Gastroesophageal sphincter (tissue), 4 donors: ENCODE results near the gene RANBP3. TPM values are rescaled to one million over a fixed set of nuclear protein-coding genes. Genes with fewer than 3 reads are reported as not detected.

ENCODE experiments used
- ATAC-seq: fragments of 150-250 bp; one replicate; pipeline ENCODE4 v1.9.1; 2016; ENCODE audit warnings: mild to moderate bottlenecking, moderate library complexity
- H3K27ac ChIP-seq, 4 donors: fragments of 200-600 bp; sonication (generic) in 3 of 4; 1 replicate in 3 of 4; 2 replicates in 1 of 4; pipeline ENCODE4 v1.5.1; 2016 to 2019
- H3K27me3 ChIP-seq: fragments of 200-600 bp; sonication (generic); one replicate; pipeline ENCODE4 v1.5.1; 2019
- H3K36me3 ChIP-seq, 2 donors: fragments of 200-600 bp; sonication (generic); one replicate each; pipeline ENCODE4 v1.5.1; 2019; ENCODE audit warnings: control low read depth in 1 of 2
- H3K4me1 ChIP-seq, 3 donors: fragments of 200-600 bp; sonication (generic); 1 replicate in 2 of 3; 2 replicates in 1 of 3; pipeline ENCODE4 v1.5.1; 2016 to 2019; ENCODE audit warnings: control low read depth in 2 of 3
- H3K4me3 ChIP-seq, 2 donors: fragments of 200-600 bp; sonication (generic); one replicate each; pipeline ENCODE4 v1.5.1; 2019; ENCODE audit warnings: mild to moderate bottlenecking in 1 of 2, moderate library complexity in 1 of 2
- H3K9me3 ChIP-seq, 3 donors: fragments of 200-600 bp; sonication (generic); one replicate each; pipeline ENCODE4 v1.5.1; 2017 to 2019; ENCODE audit warnings: control low read depth in 2 of 3
- EP300 ChIP-seq: sonication (generic); formaldehyde crosslinking; IDR thresholded peaks from one replicate; pipeline ENCODE4 v1.6.1; 2017; ENCODE audit warnings: antibody characterized with exemption, mild to moderate bottlenecking
- POLR2A ChIP-seq, 2 donors: fragments of 450-650 bp; IDR thresholded peaks; one replicate each; pipeline ENCODE4 v1.6.1; 2017; ENCODE audit warnings: antibody characterized with exemption in 2 of 2, mild to moderate bottlenecking in 2 of 2, moderate library complexity in 1 of 2
- POLR2AphosphoS5 ChIP-seq: sonication (generic); formaldehyde crosslinking; IDR thresholded peaks from one replicate; pipeline ENCODE4 v1.6.1; 2017; ENCODE audit warnings: antibody characterized with exemption
- WGBS, 2 donors: methylation state at CpG; one replicate each; pipeline ENCODE4 v1.1.5; 2018; ENCODE audit warnings: low coverage in 1 of 2; 5-methylcytosine and 5-hydroxymethylcytosine counted together
- total RNA-seq, 4 donors: library from RNA; depleted of rRNA; stranded (reverse); fragments of >200 nt; gene quantifications; one replicate each; pipeline ENCODE4 v1.1.0, GENCODE V29; 2016
- TF ChIP-seq, protein P1 (sequence below), 4 experiments: fragments of 200-600 bp in 2 of 4; fragments of 450-650 bp in 2 of 4; sonication (generic) in 1 of 4; IDR thresholded peaks; one replicate each; pipeline ENCODE4 v1.5.1; 2017 to 2019; ENCODE audit warnings: antibody characterized with exemption in 4 of 4, mild to moderate bottlenecking in 2 of 4, moderate library complexity in 2 of 4

Gene RANBP3
- total RNA-seq, 4 donors from 2014 or later = 87.0 to 125 (median 104) TPM

DNA sequence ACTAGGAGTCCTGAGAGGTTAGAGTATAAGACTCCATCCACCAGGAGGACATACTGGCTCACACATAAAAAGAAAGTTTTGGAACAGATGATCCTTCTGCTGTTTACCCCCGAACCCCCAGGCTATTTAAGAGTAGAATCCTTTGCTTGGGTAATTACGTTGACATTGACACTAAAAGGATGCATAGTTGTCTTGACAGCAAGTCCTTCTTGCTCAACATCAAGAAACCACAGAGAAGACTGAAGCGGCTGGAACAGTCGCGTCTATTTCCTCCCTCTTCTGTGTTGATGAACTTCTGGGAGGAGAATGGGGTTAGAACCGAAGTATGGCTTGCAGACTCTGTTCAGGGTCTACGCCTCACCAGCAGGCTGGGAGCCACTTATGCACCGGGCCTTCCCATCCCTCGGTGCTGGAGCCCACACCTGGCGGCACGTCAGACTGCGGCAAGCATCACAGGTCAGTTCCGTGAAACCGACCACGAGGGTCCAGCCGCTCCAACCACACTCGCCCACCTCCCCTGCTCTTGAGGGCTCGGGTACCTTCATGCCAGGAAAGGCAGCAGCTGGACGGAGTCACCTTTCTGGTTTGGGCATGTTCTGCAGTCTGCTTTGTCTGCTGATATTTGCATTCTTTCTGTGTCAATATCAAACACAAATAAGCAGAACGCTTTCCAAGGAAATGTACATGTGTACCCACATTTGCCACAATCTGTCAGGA lies 42.4 kb upstream of the RANBP3 start:
- WGBS, 2 donors = 86 to 89% methylated on average over 15 to 16 of the region's 20 CpGs
- no peaks in the 10 kb centered on the region for H3K9me3 ChIP-seq
- no peak for ATAC-seq
- no peaks in the 10 kb centered on the region for H3K27me3 ChIP-seq
- peaks cover 0 to 26% (median 0%) of the 10 kb centered on the region in 3 donors for H3K4me1 ChIP-seq
- H3K36me3 ChIP-seq = peaks cover 0 to 46% of the 10 kb centered on the region in 2 donors
- H3K27ac ChIP-seq = no peak overlapping the region
- H3K4me3 ChIP-seq = no peak overlapping the region
- TF ChIP-seq POLR2A (IDR thresholded peaks at IDR 0.05) (no peak), POLR2AphosphoS5 (no peak), EP300 (no peak)
- TF ChIP-seq, protein P1, sequence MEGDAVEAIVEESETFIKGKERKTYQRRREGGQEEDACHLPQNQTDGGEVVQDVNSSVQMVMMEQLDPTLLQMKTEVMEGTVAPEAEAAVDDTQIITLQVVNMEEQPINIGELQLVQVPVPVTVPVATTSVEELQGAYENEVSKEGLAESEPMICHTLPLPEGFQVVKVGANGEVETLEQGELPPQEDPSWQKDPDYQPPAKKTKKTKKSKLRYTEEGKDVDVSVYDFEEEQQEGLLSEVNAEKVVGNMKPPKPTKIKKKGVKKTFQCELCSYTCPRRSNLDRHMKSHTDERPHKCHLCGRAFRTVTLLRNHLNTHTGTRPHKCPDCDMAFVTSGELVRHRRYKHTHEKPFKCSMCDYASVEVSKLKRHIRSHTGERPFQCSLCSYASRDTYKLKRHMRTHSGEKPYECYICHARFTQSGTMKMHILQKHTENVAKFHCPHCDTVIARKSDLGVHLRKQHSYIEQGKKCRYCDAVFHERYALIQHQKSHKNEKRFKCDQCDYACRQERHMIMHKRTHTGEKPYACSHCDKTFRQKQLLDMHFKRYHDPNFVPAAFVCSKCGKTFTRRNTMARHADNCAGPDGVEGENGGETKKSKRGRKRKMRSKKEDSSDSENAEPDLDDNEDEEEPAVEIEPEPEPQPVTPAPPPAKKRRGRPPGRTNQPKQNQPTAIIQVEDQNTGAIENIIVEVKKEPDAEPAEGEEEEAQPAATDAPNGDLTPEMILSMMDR (IDR thresholded peaks at IDR 0.05) = no peak

DNA sequence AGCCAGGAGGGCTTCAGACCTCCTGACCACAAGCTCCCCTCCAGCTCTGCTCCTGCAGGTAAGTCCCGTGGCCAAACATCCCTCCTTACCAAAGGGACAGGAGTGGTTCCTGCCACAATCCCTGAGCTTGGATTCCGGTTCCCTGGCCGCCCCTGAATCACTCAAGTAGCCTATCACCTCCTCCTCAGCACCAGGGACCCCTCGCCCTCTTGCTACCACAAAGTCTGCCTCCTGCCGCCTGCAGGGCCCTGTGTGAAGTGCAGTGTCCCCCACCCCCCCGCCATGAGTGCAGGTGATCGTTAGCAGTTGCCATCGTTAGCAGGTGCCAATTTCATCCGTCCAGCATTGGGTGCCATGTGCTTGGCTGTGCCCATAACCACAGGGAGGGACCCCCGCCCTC lies 40.8 kb upstream of the RANBP3 start:
- no peak for ATAC-seq
- Histone ChIP-seq H3K9me3 (no peaks in the 10 kb centered on the region), H3K36me3 (peaks cover 0 to 45% of the 10 kb centered on the region in 2 donors), H3K4me3 (no peak overlapping the region), H3K27me3 (no peaks in the 10 kb centered on the region), H3K4me1 (peaks cover 0 to 22% (median 0%) of the 10 kb centered on the region in 3 donors), H3K27ac (no peak overlapping the region)
- TF ChIP-seq POLR2AphosphoS5 (no peak), POLR2A (IDR thresholded peaks at IDR 0.05) (no peak)
- 70% methylated on average over 2 of the region's 10 CpGs; no CpG with 5 or more reads in 1 of the 2 donors for WGBS, 2 donors

DNA sequence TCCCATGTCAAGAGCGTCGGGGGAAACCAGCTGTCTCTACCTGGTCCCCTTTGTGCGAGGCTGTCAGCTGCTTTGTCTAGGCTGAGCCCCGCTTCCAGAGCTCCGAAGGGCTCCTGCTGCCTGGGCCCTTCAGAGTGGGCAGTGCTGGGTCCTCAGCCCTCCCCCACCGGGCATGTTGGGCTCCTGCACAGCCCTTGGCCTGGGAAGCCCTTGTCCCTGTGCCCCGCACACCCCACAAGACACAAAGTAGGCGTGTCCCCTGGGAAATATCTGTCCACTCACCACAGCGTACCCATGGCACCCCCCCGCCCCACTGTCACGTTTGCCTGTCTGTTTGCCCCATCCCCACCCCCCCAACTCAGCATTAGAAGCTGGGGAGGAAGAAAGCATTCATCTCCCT lies 39.6 kb upstream of the RANBP3 start:
- no peak overlapping the region for H3K4me3 ChIP-seq
- TF ChIP-seq POLR2AphosphoS5 = no peak
- TF ChIP-seq, protein P1 (IDR thresholded peaks at IDR 0.05) = no peak
- TF ChIP-seq POLR2A (IDR thresholded peaks at IDR 0.05) = no peak
- no peak for TF ChIP-seq EP300
- no peak overlapping the region for H3K27ac ChIP-seq
- peaks cover 0 to 10% (median 0%) of the 10 kb centered on the region in 3 donors for H3K4me1 ChIP-seq
- H3K27me3 ChIP-seq = no peaks in the 10 kb centered on the region
- peaks cover 0 to 55% of the 10 kb centered on the region in 2 donors for H3K36me3 ChIP-seq
- no peaks in the 10 kb centered on the region for H3K9me3 ChIP-seq
- 70 to 89% methylated on average over 2 to 5 of the region's 11 CpGs for WGBS, 2 donors
- ATAC-seq = no peak

DNA sequence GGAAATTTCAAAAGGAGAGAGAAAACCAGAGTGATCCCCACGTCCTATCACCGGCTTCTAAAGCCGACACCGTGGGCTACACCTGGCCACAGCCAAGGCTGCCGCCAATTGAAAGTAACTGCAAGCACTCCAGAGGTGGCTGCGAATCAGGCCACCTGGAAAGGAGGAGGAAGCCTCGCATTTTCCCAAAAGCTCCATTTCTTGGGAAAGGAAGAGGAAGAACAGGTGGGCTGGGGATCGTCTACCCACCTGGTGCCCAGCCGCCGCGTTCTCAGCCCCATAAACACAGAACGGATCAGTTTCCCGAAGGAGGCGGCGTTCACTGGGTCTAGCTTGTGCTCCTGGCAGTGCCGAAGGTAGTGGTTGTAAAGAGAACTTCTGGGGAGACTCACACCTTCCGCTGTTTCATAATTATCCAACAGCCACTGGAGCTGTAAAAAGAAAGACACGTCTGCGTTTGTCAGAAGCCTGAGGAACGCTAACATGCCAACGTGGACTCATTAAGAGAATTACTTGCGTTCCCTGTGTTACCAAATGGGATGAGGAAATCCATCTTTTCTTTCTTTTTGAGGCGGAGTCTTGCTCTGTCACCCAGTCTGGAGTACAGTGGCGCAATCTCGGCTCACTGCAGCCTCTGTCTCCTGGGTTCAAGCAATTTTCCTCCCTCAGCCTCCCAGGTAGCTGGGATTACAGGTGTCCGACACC lies 38.1 kb upstream of the RANBP3 start:
- no peaks in the 10 kb centered on the region for H3K9me3 ChIP-seq
- 88 to 93% methylated on average over 14 to 15 of the region's 26 CpGs for WGBS, 2 donors
- H3K4me3 ChIP-seq = no peak overlapping the region
- no peak overlapping the region for H3K27ac ChIP-seq
- no peaks in the 10 kb centered on the region for H3K27me3 ChIP-seq
- no peaks in the 10 kb centered on the region for H3K4me1 ChIP-seq
- peaks cover 0 to 71% of the 10 kb centered on the region in 2 donors for H3K36me3 ChIP-seq
- ATAC-seq = no peak
- TF ChIP-seq POLR2A (IDR thresholded peaks at IDR 0.05) (no peak), EP300 (no peak), POLR2AphosphoS5 (no peak)
- TF ChIP-seq, protein P1 (IDR thresholded peaks at IDR 0.05) = no peak

DNA sequence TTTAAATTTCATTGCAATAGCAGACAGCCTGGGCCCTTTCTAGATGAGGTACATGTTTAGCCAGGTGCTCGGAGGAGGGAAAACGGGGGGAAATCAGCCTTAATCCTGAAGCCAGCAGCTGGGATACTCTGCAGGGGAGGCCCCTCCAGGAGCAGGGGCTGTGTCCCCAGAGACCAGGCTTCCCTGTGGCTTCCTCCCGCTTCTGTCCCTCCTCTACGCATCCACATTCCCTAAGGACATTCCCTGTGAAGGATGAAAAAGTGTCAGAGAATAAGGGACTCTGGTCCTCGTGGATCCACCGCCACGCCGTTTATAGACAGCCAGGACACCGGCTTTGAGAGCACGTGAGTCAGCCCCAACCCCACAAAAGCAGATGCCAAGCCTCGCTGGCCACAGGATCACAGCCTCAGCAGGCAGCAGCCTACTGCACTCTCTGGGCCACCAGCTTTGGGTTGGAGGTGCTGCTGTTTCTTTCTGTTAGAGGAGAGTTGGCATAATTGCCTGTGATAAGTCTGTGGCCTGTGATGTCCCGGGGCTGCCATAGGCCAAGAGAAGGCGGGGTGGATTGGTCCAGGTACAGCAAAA lies 36.7 kb upstream of the RANBP3 start:
- no peak overlapping the region for H3K27ac ChIP-seq
- no peaks in the 10 kb centered on the region for H3K9me3 ChIP-seq
- no CpG with 5 or more reads among the region's 13 CpGs for WGBS, 2 donors
- no peak for ATAC-seq
- H3K36me3 ChIP-seq = peaks cover 0 to 74% of the 10 kb centered on the region in 2 donors
- no peaks in the 10 kb centered on the region for H3K4me1 ChIP-seq
- TF ChIP-seq EP300 (no peak), POLR2A (IDR thresholded peaks at IDR 0.05) (no peak), POLR2AphosphoS5 (no peak)
- TF ChIP-seq, protein P1 (IDR thresholded peaks at IDR 0.05) = no peak
- H3K4me3 ChIP-seq = no peak overlapping the region
- H3K27me3 ChIP-seq = no peaks in the 10 kb centered on the region
